Breast epithelium (tissue), 3 donors: ENCODE measurements around the gene CD28.

Experiments used
- CTCF ChIP-seq, 3 donors: fragments of 450-650 bp; IDR thresholded peaks; one replicate each; pipeline ENCODE4 v1.5.1; 2016 to 2017; ENCODE audit warnings: antibody characterized with exemption in 3 of 3, mild to moderate bottlenecking in 3 of 3, moderate library complexity in 3 of 3
- POLR2A ChIP-seq: fragments of 450-650 bp; IDR thresholded peaks from one replicate; pipeline ENCODE4 v1.6.1; 2016; ENCODE audit warnings: antibody characterized with exemption, mild to moderate bottlenecking, moderate library complexity

- no peak for TF ChIP-seq POLR2A
- no peak for TF ChIP-seq CTCF (IDR thresholded peaks at IDR 0.05)
Measured at GRCh38 chr2:203718087-203718486, 11.6 kb downstream of the CD28 start.
